GM12892 (cell line): Measurements from ENCODE around the gene GABRB2.

Experiments
- DNase-seq: peaks from one replicate; pipeline ENCODE4 v3.0.0; 2011; ENCODE audit not compliant: insufficient read length
- FAIRE-seq: peaks from 2 replicates; lab custom pipeline; 2011; peaks lifted over from hg19 to GRCh38; lab: Jason Lieb, UNC
- POLR2A ChIP-seq: IDR thresholded peaks from 2 replicates; pipeline ENCODE4 v1.6.1; 2011; ENCODE audit warnings: low read depth, low read length, control low read depth
- POLR2AphosphoS5 ChIP-seq: IDR thresholded peaks from 2 replicates; pipeline ENCODE4 v1.6.1; 2011; ENCODE audit warnings: low read depth, low read length, control low read depth
- TAF1 ChIP-seq: IDR thresholded peaks from 2 replicates; pipeline ENCODE4 v1.6.1; 2011; ENCODE audit warnings: low read depth, mild to moderate bottlenecking, control low read depth, low read length, borderline replicate concordance

Gene GABRB2

DNA sequence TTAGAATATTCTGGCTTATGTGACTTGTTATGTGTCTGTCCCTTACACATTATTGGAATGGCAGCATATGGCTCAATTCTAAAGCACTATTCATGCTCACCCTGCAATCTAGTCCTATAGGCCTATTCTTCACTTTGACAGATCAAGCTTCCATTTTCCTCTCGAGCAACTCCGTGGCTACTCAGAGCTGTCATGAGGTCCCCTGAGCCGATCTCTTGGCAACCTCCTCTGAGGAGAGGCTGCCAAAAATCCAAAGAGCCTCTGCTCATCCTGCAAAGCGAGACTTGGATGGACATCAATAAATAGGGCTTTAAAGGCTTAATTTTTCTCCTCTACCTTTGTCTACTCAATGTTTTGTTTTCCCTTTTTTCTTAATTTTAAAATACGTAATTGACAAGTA is 163.8 kb downstream of the GABRB2 start:
- no peak for TF ChIP-seq POLR2AphosphoS5
- no peak for TF ChIP-seq TAF1
- TF ChIP-seq POLR2A, result no peak
- no peak for DNase-seq
- no peak for FAIRE-seq

- TF ChIP-seq POLR2AphosphoS5 (no peak), POLR2A (no peak), TAF1 (no peak)
- no peak for FAIRE-seq
- DNase-seq, result no peak
Measured at GRCh38 chr5:161380486-161380885, 166.0 kb downstream of the GABRB2 start.

GRCh38 chr5:161378701-161379100 is 167.8 kb downstream of the GABRB2 start:
- TF ChIP-seq POLR2AphosphoS5 (no peak), POLR2A (no peak), TAF1 (no peak)
- DNase-seq (no peak), FAIRE-seq (no peak)

GRCh38 chr5:161376034-161376433 is 170.5 kb downstream of the GABRB2 start:
- FAIRE-seq (no peak), DNase-seq (no peak)
- TF ChIP-seq TAF1 (no peak), POLR2AphosphoS5 (no peak), POLR2A (no peak)

DNA sequence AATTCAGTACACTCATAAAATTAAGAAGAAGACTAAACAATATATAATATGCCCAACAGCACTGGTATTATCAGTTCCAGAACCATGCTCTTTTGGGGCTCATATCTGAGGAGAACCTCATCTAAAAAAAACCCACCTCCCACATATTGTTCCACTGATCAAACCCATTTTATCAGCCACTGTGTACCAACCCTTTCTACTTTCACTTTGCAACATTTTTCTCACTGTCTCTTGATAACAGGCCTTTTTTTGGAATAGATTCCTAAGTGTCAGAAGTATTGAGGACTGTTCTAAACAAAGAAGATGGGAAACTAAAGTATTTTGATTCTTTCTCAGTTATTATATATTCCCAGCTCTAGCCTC is 173.2 kb downstream of the GABRB2 start:
- TF ChIP-seq TAF1 (no peak), POLR2A (no peak), POLR2AphosphoS5 (no peak)
- FAIRE-seq (no peak), DNase-seq (no peak)

- TF ChIP-seq TAF1, result no peak
- TF ChIP-seq POLR2AphosphoS5, result no peak
- no peak for TF ChIP-seq POLR2A
- FAIRE-seq (peak; percentile 78), DNase-seq (no peak)
Measured at GRCh38 chr5:161372682-161373344, 173.7 kb downstream of the GABRB2 start.

GRCh38 chr5:161369022-161369421 is 177.5 kb downstream of the GABRB2 start:
- DNase-seq (no peak), FAIRE-seq (no peak)
- TF ChIP-seq POLR2AphosphoS5, result no peak
- no peak for TF ChIP-seq POLR2A
- TF ChIP-seq TAF1, result no peak

DNA sequence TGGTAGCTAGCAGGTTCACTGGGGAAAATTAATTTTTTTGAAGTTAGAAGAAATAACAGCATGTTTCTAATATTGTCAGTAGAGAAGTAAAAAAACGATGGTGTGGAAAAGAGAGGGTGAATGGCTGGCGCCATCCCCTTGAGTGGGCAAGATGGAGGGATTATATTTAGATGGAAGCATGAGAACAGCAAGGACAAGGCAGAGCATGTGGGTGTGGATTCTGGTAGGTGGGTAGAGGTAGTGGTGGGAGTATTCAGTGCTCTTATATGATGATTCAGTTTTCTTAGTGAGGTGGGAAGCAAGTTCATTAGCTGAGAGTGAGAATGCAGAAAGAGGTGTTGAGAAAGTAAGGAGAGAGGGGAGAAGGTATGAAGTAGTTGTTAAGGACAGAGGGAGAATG is 188.1 kb downstream of the GABRB2 start:
- TF ChIP-seq POLR2A (no peak), POLR2AphosphoS5 (no peak)
- DNase-seq (no peak), FAIRE-seq (no peak)

DNA sequence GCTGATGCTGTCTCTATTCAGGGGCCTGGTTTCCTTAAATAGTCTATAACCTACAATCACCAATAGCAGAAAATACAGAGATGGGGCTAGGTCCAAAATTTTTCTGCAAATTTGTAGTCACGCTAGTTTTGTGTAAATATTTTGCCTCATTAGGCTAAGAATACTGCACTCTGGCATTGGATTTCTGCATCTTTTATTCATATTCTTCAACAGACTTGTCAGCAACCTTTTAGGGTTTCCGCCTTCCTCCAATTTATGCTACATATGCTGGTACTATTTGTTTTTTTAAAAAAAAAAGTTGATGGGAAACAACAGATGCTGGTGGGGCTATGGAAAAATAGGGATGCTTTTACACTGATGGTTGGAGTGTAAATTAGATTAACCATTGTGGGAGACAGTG is 202.3 kb downstream of the GABRB2 start:
- FAIRE-seq, result no peak
- no peak for TF ChIP-seq POLR2A
- TF ChIP-seq POLR2AphosphoS5, result no peak
- no peak for TF ChIP-seq TAF1

GRCh38 chr5:161342886-161343285 is 203.6 kb downstream of the GABRB2 start:
- DNase-seq (no peak), FAIRE-seq (no peak)
- TF ChIP-seq POLR2A, result no peak
- TF ChIP-seq POLR2AphosphoS5, result no peak
- TF ChIP-seq TAF1, result no peak

More for the DNA sequence above, 202.3 kb downstream of the GABRB2 start:
- DNase-seq, result no peak

DNA sequence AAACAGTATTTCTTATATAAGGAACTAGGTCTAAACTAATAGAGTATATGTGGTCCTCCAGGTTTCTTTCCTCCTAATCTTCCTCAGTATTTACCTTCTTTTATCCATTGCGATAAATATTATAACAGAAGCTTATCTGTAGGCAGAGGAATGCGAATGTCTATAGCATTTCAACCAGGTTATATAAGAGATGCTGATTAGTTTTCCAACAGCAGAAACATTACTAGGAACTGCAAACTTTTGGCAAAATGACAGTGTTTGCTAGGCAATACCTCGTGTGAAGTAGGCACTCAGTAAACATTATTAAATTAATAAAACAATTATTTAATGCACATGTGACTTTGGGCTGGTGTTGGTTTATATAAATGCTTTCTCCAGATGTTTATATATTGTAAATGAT is 206.5 kb downstream of the GABRB2 start:
- FAIRE-seq (no peak), DNase-seq (no peak)
- no peak for TF ChIP-seq POLR2A
- TF ChIP-seq TAF1, result no peak
- TF ChIP-seq POLR2AphosphoS5, result no peak

DNA sequence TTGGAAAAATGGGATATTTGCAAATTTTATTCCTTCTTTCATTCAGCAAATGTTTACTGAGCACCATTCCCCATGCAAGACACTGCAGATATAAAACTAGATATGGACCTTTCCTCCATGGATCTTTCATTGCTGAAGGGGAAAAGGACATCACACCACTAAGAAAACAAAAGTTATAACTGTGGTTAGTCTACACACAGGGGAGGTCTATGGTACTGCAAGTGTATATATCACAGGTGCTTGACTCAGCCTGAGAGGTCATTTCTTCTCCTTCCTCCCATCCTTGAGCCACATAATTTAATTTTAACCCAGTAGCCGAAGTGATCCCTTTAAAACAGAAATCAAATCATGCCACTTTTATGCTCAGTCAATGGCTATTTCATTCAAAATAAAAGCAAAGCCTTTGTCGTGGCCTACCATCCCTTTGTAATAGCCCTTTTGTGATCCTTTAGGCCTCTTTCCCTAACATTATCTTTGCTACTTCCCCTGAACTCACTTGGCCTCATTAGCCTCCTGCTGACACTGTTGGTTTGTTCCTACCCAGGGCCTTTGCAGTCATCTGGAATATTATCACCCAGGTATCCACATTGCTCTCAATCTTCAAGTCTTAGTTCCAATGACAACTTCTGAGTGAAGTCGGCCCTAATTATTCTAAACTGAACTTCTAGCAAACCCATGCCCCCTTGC is 213.2 kb downstream of the GABRB2 start:
- no peak for TF ChIP-seq POLR2A
- no peak for TF ChIP-seq POLR2AphosphoS5
- no peak for TF ChIP-seq TAF1
- DNase-seq, result no peak
- no peak for FAIRE-seq

- TF ChIP-seq POLR2A (no peak), TAF1 (no peak), POLR2AphosphoS5 (no peak)
- no peak for FAIRE-seq
- DNase-seq, result no peak
Measured at GRCh38 chr5:161332343-161332742, 214.2 kb downstream of the GABRB2 start.

- FAIRE-seq, result peak; percentile 77
Measured at GRCh38 chr5:161314033-161314432, 232.5 kb downstream of the GABRB2 start.

More at GRCh38 chr5:161314033-161314432, 232.5 kb downstream of the GABRB2 start:
- DNase-seq, result no peak
- TF ChIP-seq POLR2A (no peak), TAF1 (no peak), POLR2AphosphoS5 (no peak)
